Epithelial cell of proximal tubule (primary cell): ENCODE results near the gene DNPEP. TPM values are rescaled to one million over a fixed set of nuclear protein-coding genes. Genes with fewer than 3 reads are reported as not detected.

Source experiments
- DNase-seq: peaks from one replicate; pipeline ENCODE4 v3.0.0-alpha.2; 2011; ENCODE audit warnings: low read depth
- H3K4me3 ChIP-seq: 2 replicates; pipeline ENCODE4 v1.5.1; 2011; ENCODE audit warnings: low read depth, mild to moderate bottlenecking, low read length
- total RNA-seq: library from RNA; depleted of rRNA; stranded (reverse); fragments of >200 nt; gene quantifications from 2 replicates; pipeline ENCODE4 v1.2.3, GENCODE V29; 2015
- TF ChIP-seq, protein P1 (sequence below): conservative IDR thresholded peaks from 2 replicates; pipeline ENCODE4 v1.5.1; 2012; ENCODE audit warnings: low read depth, mild to moderate bottlenecking, low read length

DNPEP gene
- total RNA-seq, 1 donor from 2014 or later: 40.0 TPM

DNA sequence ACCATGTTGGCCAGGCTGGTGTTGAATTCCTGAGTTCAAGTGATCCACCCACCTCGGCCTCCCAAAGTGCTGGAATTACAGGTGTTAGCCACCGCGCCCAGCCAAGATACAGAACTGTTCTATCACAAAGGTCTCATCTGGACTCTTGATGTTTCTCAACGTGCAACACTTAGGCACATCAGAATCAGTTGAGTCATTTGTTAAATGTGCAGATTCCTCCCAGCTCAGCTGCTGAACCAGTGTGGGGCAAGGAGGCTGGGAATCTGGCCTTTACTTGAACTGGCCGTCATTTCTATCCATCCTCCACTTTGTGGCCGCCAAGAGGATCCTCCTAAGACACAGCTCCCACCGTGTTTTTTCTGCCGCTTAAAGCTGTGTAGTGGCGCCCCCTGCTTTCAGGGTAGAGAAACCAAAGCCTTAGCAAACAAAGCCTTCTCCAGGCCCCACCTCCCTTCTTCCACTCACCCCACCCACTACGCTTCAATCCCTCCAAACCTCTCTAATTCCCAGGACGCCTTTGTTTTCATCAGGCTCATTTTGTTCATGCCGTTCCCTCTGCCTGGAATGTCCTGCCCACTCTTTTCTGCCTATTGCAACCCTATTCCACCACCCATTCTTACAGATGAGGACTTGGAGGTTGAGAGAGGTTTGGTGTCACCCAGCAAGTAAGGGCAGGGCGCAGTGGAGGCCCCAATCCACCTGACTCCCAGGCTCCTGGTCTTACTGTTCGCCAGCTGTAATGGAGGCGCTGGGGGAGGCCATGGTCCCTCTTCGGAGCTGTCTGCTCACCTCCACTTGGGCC is 46.2 kb upstream of the DNPEP start:
- no peak for DNase-seq
- no peak overlapping the region for H3K4me3 ChIP-seq
- TF ChIP-seq, protein P1, sequence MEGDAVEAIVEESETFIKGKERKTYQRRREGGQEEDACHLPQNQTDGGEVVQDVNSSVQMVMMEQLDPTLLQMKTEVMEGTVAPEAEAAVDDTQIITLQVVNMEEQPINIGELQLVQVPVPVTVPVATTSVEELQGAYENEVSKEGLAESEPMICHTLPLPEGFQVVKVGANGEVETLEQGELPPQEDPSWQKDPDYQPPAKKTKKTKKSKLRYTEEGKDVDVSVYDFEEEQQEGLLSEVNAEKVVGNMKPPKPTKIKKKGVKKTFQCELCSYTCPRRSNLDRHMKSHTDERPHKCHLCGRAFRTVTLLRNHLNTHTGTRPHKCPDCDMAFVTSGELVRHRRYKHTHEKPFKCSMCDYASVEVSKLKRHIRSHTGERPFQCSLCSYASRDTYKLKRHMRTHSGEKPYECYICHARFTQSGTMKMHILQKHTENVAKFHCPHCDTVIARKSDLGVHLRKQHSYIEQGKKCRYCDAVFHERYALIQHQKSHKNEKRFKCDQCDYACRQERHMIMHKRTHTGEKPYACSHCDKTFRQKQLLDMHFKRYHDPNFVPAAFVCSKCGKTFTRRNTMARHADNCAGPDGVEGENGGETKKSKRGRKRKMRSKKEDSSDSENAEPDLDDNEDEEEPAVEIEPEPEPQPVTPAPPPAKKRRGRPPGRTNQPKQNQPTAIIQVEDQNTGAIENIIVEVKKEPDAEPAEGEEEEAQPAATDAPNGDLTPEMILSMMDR: peak; percentile 54

DNA sequence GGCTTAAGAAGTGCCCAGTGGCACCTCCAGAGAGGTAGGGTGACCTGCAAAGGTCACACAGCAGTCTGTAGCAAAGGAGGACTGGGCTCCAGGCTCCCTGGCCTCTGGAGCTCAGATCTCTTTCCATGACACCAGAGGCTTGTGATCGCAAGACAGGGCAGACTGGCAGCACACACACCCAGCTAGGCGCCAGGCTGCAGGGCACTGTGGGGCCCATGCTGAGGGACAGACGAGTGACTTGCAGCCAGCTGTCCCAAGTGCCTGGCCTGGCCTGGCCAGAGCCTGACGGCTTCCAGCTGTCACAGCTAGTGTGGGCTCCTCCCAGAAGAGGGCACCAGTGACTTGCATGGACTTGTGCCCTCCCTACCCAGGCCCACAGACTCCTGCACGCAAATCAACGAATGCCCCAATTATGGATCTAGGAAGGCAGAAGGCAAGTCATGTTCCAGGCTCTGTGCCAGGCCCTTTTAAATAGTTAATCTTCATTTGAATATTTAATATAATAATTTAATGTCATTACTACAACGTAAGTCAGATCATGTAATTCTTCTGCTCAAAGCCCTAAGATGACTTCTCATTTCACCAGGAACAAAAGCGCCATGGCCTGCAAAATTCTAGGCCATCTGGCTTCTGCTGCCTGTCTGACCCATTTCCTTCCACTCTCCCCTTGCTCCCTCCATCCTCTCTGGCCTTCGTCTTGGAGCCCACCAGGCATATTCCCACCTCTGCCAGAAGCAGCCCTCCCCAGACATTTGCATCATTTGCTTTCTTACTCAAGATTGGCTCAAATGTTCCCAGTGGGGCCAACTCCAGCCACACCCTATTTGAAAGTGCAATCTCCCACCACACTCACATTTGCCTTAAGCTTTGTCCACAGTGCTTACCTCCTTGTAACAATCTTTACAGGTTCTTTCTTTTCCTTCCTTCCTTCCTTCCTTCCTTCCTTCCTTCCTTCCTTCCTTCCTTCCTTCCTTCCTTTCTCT is 43.2 kb upstream of the DNPEP start:
- DNase-seq: no peak
- TF ChIP-seq, protein P1: peak; percentile 42
- H3K4me3 ChIP-seq: no peak overlapping the region

- no peak overlapping the region for H3K4me3 ChIP-seq
- DNase-seq: no peak
- TF ChIP-seq, protein P1: no peak
Observed at GRCh38 chr2:219429958-219430606, 42.4 kb upstream of the DNPEP start.

DNA sequence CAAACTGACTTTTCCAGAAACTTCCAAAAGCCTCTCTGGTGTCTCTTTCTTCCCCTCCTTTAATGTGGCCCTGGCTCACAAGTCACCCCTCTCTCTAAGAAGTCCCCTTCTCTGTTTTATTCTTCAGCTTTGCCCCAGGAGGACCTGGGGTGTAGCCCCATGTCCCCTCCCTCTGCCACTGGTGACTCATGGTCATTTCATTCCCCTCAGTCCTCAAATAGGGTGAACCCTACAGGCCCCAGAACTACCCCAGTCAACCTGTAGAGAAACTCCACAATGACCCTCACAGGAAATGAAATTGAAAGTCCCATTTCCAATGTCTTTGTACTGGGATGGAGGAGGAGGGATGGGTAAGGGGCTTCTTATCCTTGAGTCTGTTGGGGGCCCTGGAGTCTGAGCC is 40.8 kb upstream of the DNPEP start:
- no peak for DNase-seq
- H3K4me3 ChIP-seq: no peak overlapping the region
- TF ChIP-seq, protein P1: no peak

- H3K4me3 ChIP-seq: no peak overlapping the region
- TF ChIP-seq, protein P1: no peak
- no peak for DNase-seq
Observed at GRCh38 chr2:219426534-219427136, 38.9 kb upstream of the DNPEP start.

- no peak overlapping the region for H3K4me3 ChIP-seq
- TF ChIP-seq, protein P1: no peak
- no peak for DNase-seq
Observed at GRCh38 chr2:219426068-219426443, 38.3 kb upstream of the DNPEP start.
